CD4-positive, alpha-beta T cell treated with Interleukin-6 for 4 hours (primary cell): ENCODE results near the gene NDUFAF8.

Experiments used
- DNase-seq: peaks from one replicate; pipeline ENCODE4 v3.0.0-alpha.2; 2020; ENCODE audit warnings: mixed read lengths

The NDUFAF8 gene

DNA sequence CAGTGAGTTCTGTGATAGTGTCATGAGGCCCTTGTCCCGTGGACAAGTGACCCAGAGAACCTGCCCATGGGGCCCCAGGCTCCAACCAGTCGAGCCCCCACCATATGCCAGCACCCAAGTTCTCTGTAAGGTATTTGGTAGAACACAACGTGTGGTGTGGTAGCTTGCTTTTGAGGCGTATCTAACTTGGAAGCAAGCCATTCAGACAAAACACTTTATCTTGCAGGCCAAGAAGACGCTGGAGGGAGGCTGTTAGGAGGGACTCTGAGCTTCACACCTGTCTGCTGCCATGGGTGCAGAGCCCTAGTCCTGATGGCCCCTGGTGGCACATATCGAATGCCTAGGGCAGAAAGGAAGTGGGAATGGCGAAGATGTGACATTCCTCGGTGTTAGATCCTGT is 1.6 kb downstream of the NDUFAF8 start:
- DNase-seq = no peak

GRCh38 chr17:81241203-81241602 is 2.1 kb downstream of the NDUFAF8 start:
- no peak for DNase-seq

GRCh38 chr17:81241648-81242420 is 2.7 kb downstream of the NDUFAF8 start:
- peak; percentile 68 for DNase-seq

GRCh38 chr17:81242421-81243332 is 3.6 kb downstream of the NDUFAF8 start:
- no peak for DNase-seq

GRCh38 chr17:81243333-81243664 is 4.2 kb downstream of the NDUFAF8 start:
- no peak for DNase-seq

- DNase-seq = no peak
Measured at GRCh38 chr17:81244358-81245023, 5.4 kb downstream of the NDUFAF8 start.

DNA sequence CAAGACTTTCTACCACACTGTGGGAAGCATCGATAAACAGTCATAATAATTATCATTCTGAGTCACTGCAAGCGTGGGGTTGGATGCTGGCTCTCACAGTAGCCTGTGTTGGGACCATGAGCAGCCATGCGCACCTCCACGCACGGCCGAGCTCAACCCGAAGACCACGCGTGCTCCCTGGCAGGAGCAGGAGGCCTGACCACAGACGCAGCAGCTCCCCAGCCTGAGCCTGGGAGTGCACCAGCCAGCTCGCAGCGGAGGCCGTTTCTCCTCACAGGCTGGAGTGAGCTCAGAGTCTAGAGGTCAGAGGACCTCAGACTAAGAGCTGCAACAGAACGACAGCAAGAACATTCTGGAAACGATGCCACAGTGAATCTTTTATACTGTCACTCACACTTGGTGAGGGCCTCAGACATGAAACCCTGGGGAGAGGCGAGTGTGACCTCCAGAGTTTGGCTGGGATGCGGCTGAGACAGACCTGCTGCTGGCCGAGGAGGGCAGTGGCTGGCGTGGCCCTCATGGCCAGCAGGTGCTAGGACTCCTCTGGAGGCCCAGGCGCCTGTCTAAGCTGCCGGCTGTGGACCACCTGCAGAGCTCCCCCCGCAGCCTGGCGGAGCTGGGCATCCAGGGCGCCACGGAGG is 6.0 kb downstream of the NDUFAF8 start:
- no peak for DNase-seq

DNA sequence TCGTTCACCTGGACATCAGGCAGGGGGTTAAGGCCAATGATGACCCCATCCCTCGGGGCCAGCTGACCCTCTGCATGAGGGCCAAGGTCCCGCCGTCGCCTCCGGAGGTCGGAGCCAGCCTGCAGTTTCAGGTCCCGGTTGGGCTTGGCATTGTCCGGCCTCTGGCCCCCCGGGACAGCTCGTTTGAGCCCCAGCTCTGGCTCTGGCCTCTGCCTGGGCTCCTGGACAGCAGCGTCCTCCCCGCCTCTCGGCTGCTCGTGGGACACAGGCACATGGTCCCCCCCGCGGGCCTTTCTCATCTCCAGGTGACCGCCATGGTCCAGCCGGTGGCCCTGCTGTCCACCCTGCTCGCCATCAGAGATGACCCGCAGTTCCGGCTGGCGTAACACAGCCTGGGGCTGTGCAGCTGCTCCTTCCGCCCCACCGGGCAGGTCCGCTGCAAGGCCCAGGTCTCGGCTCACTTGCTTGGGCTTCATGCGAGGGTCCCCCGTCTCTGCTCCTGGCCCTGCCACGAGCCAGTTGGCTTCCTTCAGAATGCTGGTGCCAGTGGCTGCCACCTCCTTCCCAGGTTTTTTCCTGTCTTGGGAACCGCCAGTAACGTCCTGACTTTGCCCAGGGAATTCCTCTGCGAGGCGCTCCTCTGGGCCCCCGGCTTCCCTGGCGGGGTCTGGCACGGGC is 6.7 kb downstream of the NDUFAF8 start:
- no peak for DNase-seq

DNA sequence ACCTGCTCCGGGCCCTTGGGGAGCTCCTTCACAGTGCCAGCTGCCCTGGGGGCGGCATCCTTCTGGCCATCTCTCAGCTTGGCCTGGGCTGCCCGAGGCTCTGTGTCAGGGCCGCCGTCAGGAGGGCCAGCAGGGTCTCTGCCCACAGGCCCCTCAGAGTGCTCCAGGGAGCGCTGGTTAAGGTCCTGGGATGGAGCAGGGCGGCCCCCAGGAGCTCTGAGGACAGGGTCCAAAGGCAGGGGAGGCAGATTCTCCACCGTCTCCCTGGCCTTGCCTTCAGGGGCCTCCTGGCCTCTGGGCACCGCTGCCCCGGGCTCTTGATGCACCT is 7.2 kb downstream of the NDUFAF8 start:
- DNase-seq = no peak

DNA sequence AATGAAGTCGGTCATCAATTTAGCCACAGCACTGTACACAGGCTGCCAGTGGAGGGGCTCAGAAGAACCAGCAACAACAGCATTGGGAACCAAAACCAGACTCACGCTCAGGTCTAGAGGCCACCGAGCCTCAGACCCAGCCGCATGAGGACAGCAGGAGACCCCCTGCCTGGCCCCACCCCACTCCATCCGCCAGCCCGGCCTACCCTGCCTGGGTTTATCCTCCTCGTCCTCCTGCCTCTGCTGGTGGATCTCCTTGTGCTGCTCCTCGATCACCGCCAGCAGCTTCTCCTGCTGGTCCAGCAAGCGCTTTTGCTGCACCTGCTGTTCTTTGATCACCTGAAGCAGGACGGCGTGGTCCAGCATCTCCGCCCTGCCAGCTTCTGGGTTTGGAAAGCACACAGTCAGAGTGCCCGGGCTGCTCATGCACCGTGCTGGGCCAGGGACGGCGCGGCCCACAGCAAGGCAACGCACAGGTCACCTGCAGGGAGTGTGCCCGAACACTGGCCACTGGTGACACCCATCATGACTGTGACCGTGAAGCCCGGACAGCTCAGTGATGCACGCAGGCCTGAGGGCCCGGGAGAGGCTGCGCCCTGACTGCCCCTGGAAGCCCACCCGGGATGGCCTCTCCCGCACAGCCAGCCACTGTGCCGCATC is 7.7 kb downstream of the NDUFAF8 start:
- DNase-seq = no peak

DNA sequence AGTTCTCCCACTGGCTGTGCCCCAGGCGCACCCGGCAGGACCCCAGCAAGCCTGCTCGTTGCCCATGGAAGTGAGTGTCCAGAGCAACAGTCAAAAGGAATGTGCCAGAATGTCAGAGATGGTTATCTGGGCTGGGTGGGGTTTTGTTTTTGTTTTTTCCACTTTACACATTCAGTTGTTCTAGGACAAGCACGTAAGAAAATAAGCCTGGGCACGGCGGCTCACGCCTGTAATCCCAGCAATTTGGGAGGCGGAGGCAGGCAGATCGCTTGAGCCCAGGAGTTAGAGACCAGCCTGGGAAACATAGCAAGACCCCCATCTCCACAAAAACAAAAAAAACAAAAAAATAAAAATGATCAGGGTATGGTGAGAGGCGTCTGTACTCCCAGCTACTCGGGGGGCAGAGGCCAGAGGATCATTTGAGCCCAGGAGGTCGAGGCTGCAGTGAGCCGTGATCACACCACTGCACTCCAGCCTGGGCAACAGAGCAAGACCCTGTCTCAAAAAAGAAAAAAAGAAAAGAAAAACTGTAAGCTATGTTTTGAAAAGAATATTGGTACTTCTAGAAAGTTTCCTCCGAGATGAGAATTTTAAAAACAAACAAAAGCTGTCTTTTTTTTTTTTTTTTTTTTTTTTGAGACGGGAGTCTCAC is 8.3 kb downstream of the NDUFAF8 start:
- DNase-seq = no peak

DNA sequence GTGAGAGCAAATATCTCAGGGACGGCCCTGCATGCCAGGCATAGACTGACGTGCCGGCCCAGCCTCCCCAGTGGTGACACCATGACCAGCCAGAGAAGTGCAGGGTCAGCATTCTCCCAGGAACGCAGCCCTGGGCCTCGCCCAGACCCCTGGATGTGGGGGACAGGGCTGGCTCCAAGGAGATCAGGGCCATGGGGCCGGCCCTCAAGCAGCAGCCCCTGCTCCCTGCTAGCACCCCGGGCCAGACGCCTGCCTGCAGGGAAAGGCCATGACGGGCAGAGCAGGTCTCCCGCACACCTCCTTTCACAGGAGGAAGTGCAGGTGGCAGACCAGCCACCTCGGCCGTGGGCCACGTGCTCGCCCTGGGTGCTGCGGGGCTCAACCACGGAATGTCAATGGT is 9.5 kb downstream of the NDUFAF8 start:
- DNase-seq = no peak

DNA sequence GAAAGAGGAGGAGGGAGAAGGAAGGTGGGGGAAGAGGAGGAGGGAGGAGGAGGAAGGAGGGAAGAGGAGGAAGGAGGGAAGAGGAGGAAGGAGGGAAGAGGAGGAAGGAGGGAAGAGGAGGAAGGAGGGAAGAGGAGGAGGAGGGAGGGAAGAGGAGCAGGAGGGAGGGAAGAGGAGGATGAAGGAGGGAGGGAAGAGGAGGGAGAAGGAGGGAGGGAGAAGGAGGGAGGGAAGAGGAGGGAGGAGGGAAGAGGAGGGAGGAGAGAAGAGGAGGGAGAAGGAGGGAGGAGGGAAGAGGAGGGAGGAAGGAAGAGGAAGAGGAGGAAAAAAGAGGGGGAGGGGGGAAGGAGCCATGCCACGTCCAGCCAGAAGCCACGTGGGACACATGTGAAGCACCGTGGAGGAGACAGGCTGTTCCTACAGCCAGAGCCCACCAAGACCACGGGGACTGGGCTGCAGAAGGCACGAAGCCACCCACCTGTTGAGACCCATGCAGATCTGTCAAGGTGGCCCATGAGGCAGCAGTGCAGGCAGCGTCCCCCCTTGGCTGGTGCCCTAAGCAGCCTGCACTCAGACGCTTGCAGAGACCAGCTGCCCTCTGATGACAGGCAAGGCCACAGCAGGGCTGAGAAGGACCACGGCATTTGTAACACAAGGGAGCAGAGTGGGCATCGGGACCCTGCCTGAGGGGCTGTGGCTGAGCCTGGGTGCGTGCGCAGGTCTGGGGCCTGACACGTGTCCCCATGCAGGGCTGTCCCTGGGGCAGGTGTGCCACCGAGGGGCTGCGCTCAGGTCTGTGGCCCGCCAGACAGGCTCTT is 10.3 kb downstream of the NDUFAF8 start:
- DNase-seq = no peak

DNA sequence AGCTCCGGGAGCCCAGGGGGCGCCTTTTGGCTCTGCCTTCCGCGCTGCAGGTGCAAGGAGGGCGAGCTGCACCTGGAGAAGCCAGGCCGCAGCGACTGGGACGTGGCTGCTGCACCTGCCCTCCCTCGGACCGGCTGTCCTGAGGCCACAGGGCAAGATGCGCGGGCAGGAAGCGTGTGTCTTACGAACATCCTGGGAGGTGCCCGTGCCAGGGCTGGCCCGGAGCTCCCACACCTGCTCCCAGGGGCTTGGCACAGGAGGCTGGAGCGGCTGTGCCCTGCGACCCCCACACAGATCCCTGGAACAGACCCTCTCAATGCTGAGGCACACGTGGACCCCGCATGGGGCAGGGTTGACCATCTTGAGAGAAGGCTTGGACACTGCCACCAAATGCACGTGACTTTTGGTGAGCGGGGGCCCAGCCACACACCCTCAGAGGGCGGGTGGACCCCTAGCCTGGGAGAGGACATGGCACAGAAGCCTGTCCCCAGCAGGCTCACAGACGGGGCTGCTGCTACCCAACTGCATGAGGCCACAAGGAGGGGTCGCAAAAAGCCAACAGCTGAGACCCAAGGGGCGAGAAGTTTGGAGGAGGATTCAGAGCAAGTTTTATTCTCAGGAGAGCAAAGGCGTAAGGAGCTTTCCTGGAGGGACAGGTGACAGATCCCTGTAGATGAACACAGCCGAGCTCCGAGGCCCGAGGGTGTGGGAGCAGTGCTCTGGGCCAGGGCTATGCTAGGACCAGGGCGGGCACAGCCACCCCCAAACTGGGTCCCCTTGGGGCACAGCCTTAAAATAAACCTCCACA is 11.4 kb downstream of the NDUFAF8 start:
- DNase-seq = no peak

GRCh38 chr17:81251094-81251708 is 12.1 kb downstream of the NDUFAF8 start:
- no peak for DNase-seq

DNA sequence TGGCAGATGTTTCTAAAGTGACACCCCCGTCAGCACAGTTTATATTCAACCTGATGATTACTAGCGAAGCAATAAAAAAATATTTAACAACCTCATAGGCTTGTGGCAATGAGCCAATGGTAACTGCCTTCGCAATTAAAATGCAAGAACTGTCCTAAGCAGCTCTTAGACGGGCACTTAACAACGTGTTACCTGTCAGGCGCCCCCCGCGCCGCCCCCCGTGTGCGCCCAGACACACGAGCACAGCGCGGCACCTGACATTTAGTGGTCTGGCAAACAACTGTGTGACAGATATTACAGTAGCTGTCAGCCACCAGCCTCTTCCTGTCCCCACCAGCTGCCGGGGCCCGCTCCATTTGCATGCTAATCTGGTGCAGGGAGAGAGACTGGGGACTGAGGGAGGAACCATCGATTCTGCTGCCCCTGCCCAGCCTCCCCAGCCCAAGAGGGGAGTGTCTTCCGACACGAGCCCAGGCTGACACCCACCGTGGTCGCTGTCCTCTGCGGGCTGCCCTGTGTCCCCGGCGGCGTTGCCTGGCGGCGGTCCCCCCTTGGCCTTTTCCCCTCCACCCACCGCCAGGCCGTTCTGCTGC is 12.7 kb downstream of the NDUFAF8 start:
- DNase-seq = no peak

DNA sequence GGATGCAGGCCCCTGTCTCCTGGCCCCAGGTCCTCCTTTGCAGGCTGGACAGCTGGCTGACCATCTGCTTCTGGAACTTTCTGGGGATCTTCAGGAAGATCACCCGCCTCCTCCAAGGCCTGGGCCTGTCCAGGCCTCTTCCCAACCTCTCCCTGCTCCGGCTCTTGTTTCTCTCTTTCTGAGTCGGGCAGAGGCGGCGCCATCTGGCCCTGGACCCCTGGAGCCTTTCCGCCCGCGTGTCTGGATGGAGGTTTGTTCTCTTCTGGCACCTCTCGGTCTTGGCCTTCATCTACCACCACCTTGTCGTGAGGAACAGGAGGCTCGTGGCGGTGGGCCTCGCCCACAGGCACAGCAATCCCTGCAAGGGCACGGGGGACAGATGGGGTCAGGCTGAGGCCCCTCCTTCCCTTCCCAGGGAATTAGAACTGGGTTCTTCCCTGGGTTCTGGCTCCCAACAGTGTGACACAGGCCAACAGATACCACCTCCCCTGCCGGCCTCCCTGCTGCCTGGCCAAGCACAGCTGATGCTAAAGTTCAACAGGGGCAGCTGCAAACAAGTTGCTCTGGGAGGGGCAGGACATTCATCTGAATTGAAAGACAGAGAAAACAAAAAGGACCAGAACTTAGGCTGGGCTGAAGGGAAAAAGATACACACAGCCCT is 13.3 kb downstream of the NDUFAF8 start:
- no peak for DNase-seq

- DNase-seq = no peak
Measured at GRCh38 chr17:81252987-81253329, 13.8 kb downstream of the NDUFAF8 start.
